ENCODE measurements around the gene FJX1.

FJX1 gene

DNA sequence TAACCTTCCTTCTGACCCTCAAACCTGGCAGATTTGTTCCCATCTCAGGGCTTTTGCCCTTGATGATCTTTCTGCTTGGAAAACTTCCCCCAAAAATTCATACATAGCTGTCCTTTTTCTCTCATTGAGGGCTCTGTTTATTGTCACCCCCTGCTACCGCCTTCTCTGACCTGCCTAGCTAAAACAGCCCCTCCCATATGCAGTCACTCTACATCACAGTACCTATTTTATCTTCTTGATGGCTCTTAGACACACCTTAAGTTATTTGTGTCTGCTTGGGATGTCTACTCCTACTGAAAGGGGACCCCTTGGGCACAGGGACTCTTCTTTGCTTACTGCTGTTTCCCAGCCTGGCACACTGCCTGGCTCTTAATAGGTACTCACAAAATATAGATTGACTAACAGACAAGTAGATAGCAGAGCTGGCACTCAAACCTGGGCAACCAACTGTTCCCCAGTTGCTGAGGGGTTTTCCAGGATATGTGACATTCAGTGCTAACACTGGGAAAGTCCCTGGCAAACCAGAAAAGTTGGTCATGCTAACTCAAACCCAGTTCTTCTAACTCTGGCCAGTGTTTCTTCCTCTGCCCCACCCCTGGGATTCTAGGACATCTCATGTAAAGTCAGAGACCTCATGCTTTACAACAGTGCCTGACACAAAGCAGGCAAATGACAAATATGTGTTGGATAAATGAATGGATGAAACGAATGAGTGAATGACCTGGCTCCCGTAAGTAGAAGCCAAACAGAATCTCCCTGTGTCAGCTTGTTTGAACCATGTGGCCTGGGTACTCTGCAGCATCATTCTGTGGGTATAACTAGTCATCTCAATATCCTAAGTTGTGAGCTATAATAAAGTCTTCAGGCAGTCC, 19.8 kb upstream of the FJX1 start:
- Histone ChIP-seq H3K9me3 (no peaks in the 10 kb centered on the region), H3K4me1 (no peaks in the 10 kb centered on the region), H3K27ac (no peak overlapping the region), H3K36me3 (no peaks in the 10 kb centered on the region), H3K27me3 (no peaks in the 10 kb centered on the region), H3K4me3 (no peak overlapping the region)
- TF ChIP-seq, protein P1, sequence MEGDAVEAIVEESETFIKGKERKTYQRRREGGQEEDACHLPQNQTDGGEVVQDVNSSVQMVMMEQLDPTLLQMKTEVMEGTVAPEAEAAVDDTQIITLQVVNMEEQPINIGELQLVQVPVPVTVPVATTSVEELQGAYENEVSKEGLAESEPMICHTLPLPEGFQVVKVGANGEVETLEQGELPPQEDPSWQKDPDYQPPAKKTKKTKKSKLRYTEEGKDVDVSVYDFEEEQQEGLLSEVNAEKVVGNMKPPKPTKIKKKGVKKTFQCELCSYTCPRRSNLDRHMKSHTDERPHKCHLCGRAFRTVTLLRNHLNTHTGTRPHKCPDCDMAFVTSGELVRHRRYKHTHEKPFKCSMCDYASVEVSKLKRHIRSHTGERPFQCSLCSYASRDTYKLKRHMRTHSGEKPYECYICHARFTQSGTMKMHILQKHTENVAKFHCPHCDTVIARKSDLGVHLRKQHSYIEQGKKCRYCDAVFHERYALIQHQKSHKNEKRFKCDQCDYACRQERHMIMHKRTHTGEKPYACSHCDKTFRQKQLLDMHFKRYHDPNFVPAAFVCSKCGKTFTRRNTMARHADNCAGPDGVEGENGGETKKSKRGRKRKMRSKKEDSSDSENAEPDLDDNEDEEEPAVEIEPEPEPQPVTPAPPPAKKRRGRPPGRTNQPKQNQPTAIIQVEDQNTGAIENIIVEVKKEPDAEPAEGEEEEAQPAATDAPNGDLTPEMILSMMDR (IDR thresholded peaks at IDR 0.05) = no peak
- no peak for DNase-seq
- intact Hi-C loops (cut with DNase I; ENCODE audit: low total_unique reads) = no loop called here

GRCh38 chr11:35600331-35600838, 17.9 kb upstream of the FJX1 start:
- DNase-seq = no peak
- TF ChIP-seq, protein P1 (IDR thresholded peaks at IDR 0.05) = no peak
- intact Hi-C loops (cut with DNase I; ENCODE audit: low total_unique reads) = no loop called here

DNA sequence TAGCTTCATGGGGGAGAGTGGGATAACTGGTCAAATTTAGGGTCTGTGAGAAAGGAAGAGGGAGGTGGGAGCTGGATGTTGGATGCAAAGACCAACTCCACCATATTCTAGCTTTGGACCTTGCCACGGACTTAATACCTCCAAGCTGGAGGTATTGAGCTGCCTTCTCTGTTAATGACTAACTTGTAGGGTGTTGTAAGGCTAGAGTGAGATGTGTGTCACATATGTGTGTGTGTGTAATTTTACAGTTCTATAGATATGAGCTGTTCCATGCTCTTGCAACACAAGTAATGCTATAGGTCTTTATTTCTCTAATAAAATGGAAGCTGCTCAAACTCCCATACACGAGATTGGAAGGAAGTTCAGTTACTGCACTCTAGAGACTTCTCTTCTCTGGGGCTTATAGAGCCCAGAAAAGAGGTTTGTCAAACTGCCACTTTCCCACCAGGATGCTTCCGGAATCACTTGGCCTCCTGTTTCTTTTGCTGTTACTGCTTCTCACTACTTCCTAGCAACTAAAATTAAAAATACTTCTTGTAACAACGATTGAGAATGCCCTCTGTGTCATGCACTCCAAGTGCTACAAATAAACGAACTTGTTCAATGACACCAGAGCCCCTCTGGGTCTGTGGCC, 16.0 kb upstream of the FJX1 start:
- intact Hi-C loops (cut with DNase I; ENCODE audit: low total_unique reads) = no loop called here
- peaks cover 0 to 8% (median 0%) of the 10 kb centered on the region in 4 donors for H3K4me1 ChIP-seq
- TF ChIP-seq, protein P1 (IDR thresholded peaks at IDR 0.05) = no peak
- no peak overlapping the region for H3K4me3 ChIP-seq
- no peak overlapping the region for H3K27ac ChIP-seq
- H3K36me3 ChIP-seq = no peaks in the 10 kb centered on the region
- H3K9me3 ChIP-seq = no peaks in the 10 kb centered on the region
- H3K27me3 ChIP-seq = no peaks in the 10 kb centered on the region
- no peak for DNase-seq

More at GRCh38 chr11:35600331-35600838, 17.9 kb upstream of the FJX1 start:
- H3K4me1 ChIP-seq = peaks cover 0 to 3% (median 0%) of the 10 kb centered on the region in 4 donors
- H3K27me3 ChIP-seq = no peaks in the 10 kb centered on the region
- H3K27ac ChIP-seq = no peak overlapping the region
- H3K4me3 ChIP-seq = no peak overlapping the region
- H3K9me3 ChIP-seq = no peaks in the 10 kb centered on the region
- H3K36me3 ChIP-seq = no peaks in the 10 kb centered on the region

GRCh38 chr11:35602979-35603378, 15.3 kb upstream of the FJX1 start:
- no peaks in the 10 kb centered on the region for H3K36me3 ChIP-seq
- H3K4me3 ChIP-seq = no peak overlapping the region
- no peaks in the 10 kb centered on the region for H3K9me3 ChIP-seq
- intact Hi-C loops (cut with DNase I; ENCODE audit: low total_unique reads) = no loop called here
- DNase-seq = no peak
- H3K27me3 ChIP-seq = no peaks in the 10 kb centered on the region
- TF ChIP-seq, protein P1 (IDR thresholded peaks at IDR 0.05) = no peak
- H3K27ac ChIP-seq = no peak overlapping the region
- H3K4me1 ChIP-seq = peaks cover 0 to 8% (median 0%) of the 10 kb centered on the region in 4 donors

GRCh38 chr11:35605706-35606105, 12.6 kb upstream of the FJX1 start:
- no peaks in the 10 kb centered on the region for H3K9me3 ChIP-seq
- H3K4me3 ChIP-seq = no peak overlapping the region
- intact Hi-C loops (cut with DNase I; ENCODE audit: low total_unique reads) = no loop called here
- no peaks in the 10 kb centered on the region for H3K36me3 ChIP-seq
- peaks cover 0 to 14% of the 10 kb centered on the region in 2 donors for H3K27me3 ChIP-seq
- DNase-seq = no peak
- TF ChIP-seq, protein P1 (IDR thresholded peaks at IDR 0.05) = no peak
- H3K4me1 ChIP-seq = peaks cover 0 to 8% (median 0%) of the 10 kb centered on the region in 4 donors
- H3K27ac ChIP-seq = no peak overlapping the region
